Left ventricle myocardium inferior (tissue), 1 donor: ENCODE measurements around the gene PARP8. TPM values are rescaled to one million over a fixed set of nuclear protein-coding genes. Genes with fewer than 3 reads are reported as not detected.

Experiments
- DNase-seq: peaks from one replicate; pipeline ENCODE4 v3.0.0-alpha.2; 2020
- H3K27ac ChIP-seq: fragments of 200-600 bp; replicated peaks from 2 replicates; pipeline ENCODE4 v1.8.0; 2021
- H3K27me3 ChIP-seq: fragments of 200-600 bp; 2 replicates; pipeline ENCODE4 v1.8.0; 2021; ENCODE audit warnings: low read depth
- H3K36me3 ChIP-seq: fragments of 200-600 bp; 2 replicates; pipeline ENCODE4 v1.8.0; 2021
- H3K4me1 ChIP-seq: fragments of 200-600 bp; 2 replicates; pipeline ENCODE4 v1.8.0; 2021
- H3K4me3 ChIP-seq: fragments of 200-600 bp; 2 replicates; pipeline ENCODE4 v1.8.0; 2021; ENCODE audit warnings: mild to moderate bottlenecking, moderate library complexity
- H3K9me3 ChIP-seq: fragments of 200-600 bp; replicated peaks from 2 replicates; pipeline ENCODE4 v1.8.0; 2021
- CTCF ChIP-seq: fragments of 200-600 bp; IDR thresholded peaks from 2 replicates; pipeline ENCODE4 v1.8.0; 2021; ENCODE audit warnings: antibody characterized with exemption, mild to moderate bottlenecking, borderline replicate concordance
- intact Hi-C: fragments of 100-400 bp; cut with micrococcal nuclease; formaldehyde crosslinking; loops from one replicate; pipeline ENCODE4 v1.11.0; 2022
- total RNA-seq: library from RNA; stranded (reverse); fragmentation: NEBNext Ultra II Directional; extraction: Animal tissue kit (Norgen Biotek cat#: 25700); gene quantifications from one replicate; pipeline ENCODE4 v1.2.1, GENCODE V29; 2021
- donor health status: DM: no; HTN: yes; CAD: no; lungs with severe emphysema.

The PARP8 gene
- total RNA-seq, 1 donor from 2014 or later: 6.6 TPM

GRCh38 chr5:50829023-50829422, 162.6 kb downstream of the PARP8 start:
- Histone ChIP-seq H3K4me1 (no peaks in the 10 kb centered on the region), H3K4me3 (no peak overlapping the region), H3K27ac (no peak overlapping the region), H3K9me3 (no peaks in the 10 kb centered on the region), H3K27me3 (no peaks in the 10 kb centered on the region), H3K36me3 (peaks cover 11% of the 10 kb centered on the region)
- intact Hi-C loops: no loop called here
- DNase-seq: no peak
- TF ChIP-seq CTCF: no peak

GRCh38 chr5:50832657-50833284, 166.3 kb downstream of the PARP8 start:
- DNase-seq: no peak
- H3K36me3 ChIP-seq: peaks cover 19% of the 10 kb centered on the region

GRCh38 chr5:50836356-50836755, 169.9 kb downstream of the PARP8 start:
- Histone ChIP-seq H3K9me3 (no peaks in the 10 kb centered on the region), H3K27ac (no peak overlapping the region), H3K27me3 (no peaks in the 10 kb centered on the region), H3K36me3 (peaks cover 8% of the 10 kb centered on the region), H3K4me3 (no peak overlapping the region), H3K4me1 (no peaks in the 10 kb centered on the region)
- DNase-seq: no peak
- no peak for TF ChIP-seq CTCF
- intact Hi-C loops: no loop called here

More at GRCh38 chr5:50832657-50833284, 166.3 kb downstream of the PARP8 start:
- H3K9me3 ChIP-seq: no peaks in the 10 kb centered on the region
- H3K4me1 ChIP-seq: no peaks in the 10 kb centered on the region
- intact Hi-C loops: no loop called here
- H3K27me3 ChIP-seq: no peaks in the 10 kb centered on the region
- no peak for TF ChIP-seq CTCF
- no peak overlapping the region for H3K27ac ChIP-seq
- no peak overlapping the region for H3K4me3 ChIP-seq

- DNase-seq: no peak
- H3K27me3 ChIP-seq: no peaks in the 10 kb centered on the region
- H3K36me3 ChIP-seq: peaks cover 23% of the 10 kb centered on the region
- TF ChIP-seq CTCF: no peak
- no peaks in the 10 kb centered on the region for H3K4me1 ChIP-seq
- no peaks in the 10 kb centered on the region for H3K9me3 ChIP-seq
- no peak overlapping the region for H3K27ac ChIP-seq
- no peak overlapping the region for H3K4me3 ChIP-seq
- intact Hi-C loops: no loop called here
These were observed 173.0 kb downstream of the PARP8 start for GRCh38 chr5:50839472-50839871.

- no peak overlapping the region for H3K4me3 ChIP-seq
These were observed 176.7 kb downstream of the PARP8 start for GRCh38 chr5:50843091-50843490.

More at GRCh38 chr5:50843091-50843490, 176.7 kb downstream of the PARP8 start:
- Histone ChIP-seq H3K4me1 (no peaks in the 10 kb centered on the region), H3K36me3 (peaks cover 15% of the 10 kb centered on the region), H3K27ac (no peak overlapping the region), H3K27me3 (no peaks in the 10 kb centered on the region), H3K9me3 (no peaks in the 10 kb centered on the region)
- TF ChIP-seq CTCF: no peak
- intact Hi-C loops: no loop called here
- no peak for DNase-seq
